UCSD-AML1 (cell line): ENCODE measurements around the gene C3orf22.
"Not testable (repeated sequence)": the region's sequence is repeated elsewhere in the genome, so short reads cannot be mapped to it uniquely, and the experiment has no call there.

Source experiments
- DNase-seq: peaks from one replicate; lab custom pipeline; 2025; ENCODE audit not compliant: unreplicated experiment; lab: John Stamatoyannopoulos, UW

C3orf22 gene

DNA sequence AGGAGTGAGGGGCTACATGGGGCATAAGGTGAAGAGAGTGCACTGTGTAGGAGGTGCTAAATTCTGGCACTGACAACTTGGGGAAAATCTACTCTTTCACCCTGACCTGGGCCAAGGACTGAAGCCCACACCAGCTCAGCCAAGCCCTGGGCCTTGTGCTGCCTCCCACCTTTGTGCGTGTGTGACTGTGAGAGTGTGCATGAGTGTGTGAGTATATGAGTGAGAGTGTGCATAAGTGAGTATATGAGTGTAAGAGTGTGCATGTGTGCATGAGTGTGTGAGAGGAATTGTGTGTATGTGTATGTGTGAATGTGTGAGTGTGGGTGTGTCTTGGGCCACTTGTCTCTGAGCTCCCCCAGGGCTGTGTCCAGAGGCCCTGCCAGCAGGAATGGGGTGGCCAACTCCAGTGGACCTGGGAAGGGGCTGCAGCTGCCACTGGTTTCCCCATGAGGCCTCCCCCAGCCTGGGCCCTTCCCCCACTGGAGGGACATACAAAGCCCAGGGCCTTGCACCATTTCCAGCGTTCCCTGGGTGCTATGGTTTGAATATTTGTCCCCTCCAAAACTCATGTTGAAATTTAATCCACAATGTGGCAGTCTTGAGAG lies 15.2 kb downstream of the C3orf22 start:
- DNase-seq = no peak

- DNase-seq = no peak
Measured at GRCh38 chr3:126542340-126543241, 16.1 kb downstream of the C3orf22 start.

GRCh38 chr3:126541628-126542339 lies 16.9 kb downstream of the C3orf22 start:
- DNase-seq = no peak

DNA sequence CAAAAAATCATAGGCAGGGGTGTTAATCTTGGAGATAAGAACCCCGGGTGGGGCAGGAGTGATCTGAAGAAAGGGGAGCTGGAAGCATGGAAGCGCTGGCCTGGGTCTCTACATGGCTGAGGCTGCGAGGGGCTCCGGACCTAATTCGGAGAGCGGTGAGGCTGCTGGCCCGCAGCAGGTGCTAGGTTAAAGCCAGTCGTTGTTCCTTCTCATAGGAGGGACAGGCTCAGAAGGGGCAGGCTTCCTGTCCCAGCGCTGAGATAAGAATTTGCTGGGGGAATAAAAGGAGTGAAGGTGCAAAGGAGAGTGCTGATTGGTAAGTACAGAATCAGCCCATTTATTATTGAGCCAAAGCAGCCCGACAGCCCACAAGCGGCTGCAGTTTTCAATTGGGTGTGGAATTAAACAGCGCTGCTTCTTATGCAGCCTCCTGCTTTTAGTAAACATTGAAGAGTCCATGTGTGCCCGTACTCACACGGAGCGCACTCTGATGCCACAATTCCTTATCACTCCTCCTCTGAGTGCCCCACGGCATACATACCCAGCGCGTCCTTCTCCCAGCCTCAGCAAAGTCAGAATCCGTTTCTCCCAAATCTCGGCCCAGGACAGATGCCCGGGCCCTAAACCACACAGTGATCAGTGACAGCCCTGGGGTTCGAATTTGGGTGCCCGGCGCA lies 17.6 kb downstream of the C3orf22 start:
- DNase-seq = no peak

DNA sequence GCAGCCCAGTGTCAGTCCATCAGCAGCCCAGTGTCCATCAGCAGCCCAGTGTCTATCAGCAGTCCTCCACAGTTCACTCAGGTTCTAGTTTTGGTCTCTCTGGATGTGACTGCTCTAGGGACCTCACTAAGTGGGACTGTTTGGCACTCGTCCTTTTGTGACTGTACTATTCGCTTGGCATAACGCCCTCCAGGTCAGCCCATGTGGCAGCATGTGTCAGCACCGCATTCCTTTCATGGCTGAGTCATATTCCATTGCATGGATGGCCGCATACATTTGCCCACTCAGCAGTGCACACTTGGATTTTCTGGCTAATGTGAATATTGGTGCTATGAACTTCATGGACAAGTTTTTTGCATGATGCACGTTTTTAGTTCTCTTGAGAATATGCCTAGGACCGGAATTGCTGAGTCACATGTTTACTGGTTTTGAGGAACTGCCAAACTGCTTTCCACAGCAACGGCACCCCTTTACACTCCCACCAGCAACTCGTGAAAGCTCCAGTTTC lies 18.3 kb downstream of the C3orf22 start:
- peak; percentile 40 for DNase-seq

GRCh38 chr3:126539558-126540250 lies 19.0 kb downstream of the C3orf22 start:
- DNase-seq = no peak

GRCh38 chr3:126538966-126539365 lies 19.8 kb downstream of the C3orf22 start:
- DNase-seq = no peak

GRCh38 chr3:126538316-126538715 lies 20.4 kb downstream of the C3orf22 start:
- no peak for DNase-seq

- no peak for DNase-seq
Measured at GRCh38 chr3:126537730-126538281, 20.9 kb downstream of the C3orf22 start.

DNA sequence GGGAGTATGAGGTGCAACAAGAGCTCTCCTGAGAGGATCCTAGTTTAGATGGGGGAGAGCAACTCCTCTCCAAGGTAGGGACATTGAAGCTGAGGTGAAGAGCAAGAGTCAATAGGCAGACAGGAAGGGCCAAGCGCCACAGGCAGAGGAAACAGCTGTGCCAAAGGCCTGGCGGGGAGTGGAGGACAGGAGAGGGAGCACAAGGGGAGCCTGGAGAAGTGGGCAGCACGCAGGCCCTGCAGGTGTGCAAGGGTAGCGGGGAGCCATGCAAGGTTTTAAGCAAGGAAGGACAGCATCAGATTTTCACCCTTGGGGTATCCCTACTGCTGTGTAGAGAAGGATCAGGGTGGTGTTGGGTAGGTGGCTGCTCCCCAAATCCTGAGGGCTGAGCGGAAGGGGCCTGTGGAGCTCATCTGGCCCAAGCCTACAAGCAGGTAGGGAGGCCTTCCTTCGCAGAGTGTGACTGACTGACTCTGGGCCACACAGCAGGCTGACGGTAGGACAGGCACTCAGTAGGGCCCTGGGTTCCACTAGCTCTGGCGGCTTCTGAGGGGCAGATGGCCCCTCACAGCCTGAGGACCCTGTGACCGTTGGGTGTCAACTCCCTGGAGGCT lies 21.5 kb downstream of the C3orf22 start:
- no peak for DNase-seq

DNA sequence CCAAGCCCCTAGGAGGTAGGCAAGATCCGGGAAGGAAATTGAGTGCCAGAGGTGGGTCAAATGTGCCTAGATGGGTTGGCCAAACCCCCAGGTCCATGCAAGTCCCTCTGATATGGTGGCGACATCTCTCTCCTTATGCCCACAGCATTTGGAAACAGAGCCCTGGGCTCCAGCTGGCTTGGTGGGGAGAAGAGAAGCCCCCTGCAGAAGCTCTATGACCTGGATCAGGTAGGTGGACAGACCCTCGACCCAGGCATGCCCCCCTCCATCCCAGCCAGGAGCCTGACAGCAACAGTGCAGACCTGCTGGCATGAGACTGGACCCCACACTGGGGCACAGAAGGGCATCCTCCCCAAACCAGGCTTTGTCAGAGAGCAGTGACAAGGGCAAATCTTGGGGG lies 22.6 kb downstream of the C3orf22 start:
- no peak for DNase-seq

DNA sequence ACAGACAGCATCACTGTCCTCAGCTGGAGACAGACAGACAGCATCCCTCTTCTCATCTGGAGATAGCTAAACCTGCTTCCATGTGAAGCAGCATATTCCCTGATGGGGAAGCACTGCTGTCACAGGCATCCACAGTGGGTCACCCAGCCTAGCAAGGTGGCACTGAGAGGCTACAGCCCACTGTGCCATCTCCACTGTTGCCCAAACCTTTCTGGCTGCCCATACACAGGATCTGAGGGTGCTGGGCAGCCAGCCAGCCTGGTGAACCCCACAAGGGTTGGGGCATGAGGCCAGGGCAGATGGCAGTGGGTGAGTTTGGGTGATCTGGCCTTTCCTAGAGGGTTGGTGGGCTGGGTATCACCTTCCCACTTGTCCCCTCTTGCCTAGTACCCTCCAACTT lies 23.1 kb downstream of the C3orf22 start:
- no peak for DNase-seq

DNA sequence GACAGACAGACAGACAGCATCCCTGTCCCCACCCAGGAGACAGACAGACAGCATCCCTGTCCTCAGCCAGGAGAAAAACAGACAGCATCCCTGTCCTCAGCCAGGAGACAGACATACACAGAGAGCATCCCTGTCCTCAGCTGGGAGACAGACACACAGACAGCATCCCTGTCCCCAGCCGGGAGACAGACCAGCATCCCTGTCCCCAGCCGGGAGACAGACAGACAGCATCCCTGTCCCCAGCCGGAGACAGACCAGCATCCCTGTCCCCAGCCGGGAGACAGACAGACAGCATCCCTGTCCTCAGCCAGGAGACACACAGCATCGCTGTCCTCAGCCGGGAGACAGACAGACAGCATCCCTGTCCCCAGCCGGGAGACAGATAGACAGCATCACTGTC lies 24.0 kb downstream of the C3orf22 start:
- not testable (repeated sequence) for DNase-seq

DNA sequence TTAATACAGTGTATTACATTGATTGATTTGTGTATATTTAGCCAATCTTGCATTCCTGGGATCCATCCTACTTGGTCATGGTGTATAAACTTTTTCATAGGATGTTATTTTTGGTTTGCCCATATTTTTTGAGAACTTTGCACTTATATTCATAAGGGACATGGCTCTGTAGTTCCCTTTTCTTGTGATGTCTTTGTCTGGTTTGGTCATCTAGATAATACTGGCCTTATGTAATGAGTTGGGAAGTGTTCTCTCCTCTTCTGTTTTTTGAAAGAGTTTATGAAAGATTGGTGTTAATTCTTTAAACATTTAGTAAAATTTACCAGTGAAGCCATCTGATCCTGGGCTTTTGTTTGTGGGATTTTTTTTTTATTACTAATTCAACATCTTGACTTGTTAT lies 25.2 kb downstream of the C3orf22 start:
- DNase-seq = no peak

- no peak for DNase-seq
Measured at GRCh38 chr3:126531051-126531330, 27.7 kb downstream of the C3orf22 start.

- peak; percentile 91 for DNase-seq
Measured at GRCh38 chr3:126530171-126531050, 28.3 kb downstream of the C3orf22 start.

GRCh38 chr3:126529585-126530170 lies 29.1 kb downstream of the C3orf22 start:
- DNase-seq = no peak

GRCh38 chr3:126528800-126529541 lies 29.8 kb downstream of the C3orf22 start:
- no peak for DNase-seq
